ENCODE data around the gene FOXP1.

GRCh38 chr3:71464613-71465012, 118.9 kb downstream of the FOXP1 start:
- TF ChIP-seq, protein P1, sequence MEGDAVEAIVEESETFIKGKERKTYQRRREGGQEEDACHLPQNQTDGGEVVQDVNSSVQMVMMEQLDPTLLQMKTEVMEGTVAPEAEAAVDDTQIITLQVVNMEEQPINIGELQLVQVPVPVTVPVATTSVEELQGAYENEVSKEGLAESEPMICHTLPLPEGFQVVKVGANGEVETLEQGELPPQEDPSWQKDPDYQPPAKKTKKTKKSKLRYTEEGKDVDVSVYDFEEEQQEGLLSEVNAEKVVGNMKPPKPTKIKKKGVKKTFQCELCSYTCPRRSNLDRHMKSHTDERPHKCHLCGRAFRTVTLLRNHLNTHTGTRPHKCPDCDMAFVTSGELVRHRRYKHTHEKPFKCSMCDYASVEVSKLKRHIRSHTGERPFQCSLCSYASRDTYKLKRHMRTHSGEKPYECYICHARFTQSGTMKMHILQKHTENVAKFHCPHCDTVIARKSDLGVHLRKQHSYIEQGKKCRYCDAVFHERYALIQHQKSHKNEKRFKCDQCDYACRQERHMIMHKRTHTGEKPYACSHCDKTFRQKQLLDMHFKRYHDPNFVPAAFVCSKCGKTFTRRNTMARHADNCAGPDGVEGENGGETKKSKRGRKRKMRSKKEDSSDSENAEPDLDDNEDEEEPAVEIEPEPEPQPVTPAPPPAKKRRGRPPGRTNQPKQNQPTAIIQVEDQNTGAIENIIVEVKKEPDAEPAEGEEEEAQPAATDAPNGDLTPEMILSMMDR (IDR thresholded peaks at IDR 0.05; ENCODE audit: low read depth, low read length, poor library complexity, severe bottlenecking), result no peak
- TF ChIP-seq EZH2phosphoT487 (IDR thresholded peaks at IDR 0.05; ENCODE audit: borderline replicate concordance, low read length), result no peak
